ENCODE data around the gene BAIAP3. TPM values are rescaled to one million over a fixed set of nuclear protein-coding genes. Genes with fewer than 3 reads are reported as not detected.

BAIAP3 gene
- total and polyA plus RNA-seq, 2 of the 8 experiments (the other 6 are each of a cell fraction or from before 2014, with no cell fraction given) = 2.9 to 6.8 TPM

DNA sequence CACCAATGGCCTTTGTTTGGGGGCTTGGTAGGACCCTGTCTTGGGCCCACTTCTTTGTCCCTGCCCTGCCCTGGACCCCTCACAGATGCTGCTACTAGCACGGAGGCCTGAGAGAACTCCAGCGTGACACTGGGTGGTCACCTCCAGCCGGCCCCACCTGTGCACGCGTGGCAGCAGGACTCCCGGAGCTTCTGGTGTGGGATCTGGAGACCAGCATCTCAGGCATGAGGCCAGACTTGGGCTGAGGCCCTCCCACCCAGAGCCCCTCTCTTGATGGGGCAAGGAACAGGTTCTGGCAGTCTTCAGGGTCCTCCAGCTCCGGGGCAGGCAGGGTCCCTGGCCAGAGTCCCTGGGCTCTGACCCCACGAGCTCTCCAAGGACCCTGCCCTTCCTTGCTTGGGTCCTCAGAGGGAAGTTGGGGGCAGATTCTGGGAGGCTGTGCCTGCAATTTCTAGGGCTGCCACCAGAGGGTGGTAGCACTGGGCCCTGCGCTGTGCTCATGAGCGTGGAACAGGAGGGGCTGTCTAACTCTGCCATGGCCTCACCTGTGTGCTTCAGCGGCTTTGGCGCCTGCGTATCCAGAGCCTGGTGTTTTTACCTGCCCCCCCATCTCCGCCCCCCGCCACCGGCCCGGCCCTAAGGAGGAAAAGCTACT, 3.1 kb upstream of the BAIAP3 start (continued):
- no peak for TF ChIP-seq CBX8 (IDR thresholded peaks at IDR 0.05; ENCODE audit: borderline replicate concordance, low read depth, low read length)
- TF ChIP-seq, protein P1, sequence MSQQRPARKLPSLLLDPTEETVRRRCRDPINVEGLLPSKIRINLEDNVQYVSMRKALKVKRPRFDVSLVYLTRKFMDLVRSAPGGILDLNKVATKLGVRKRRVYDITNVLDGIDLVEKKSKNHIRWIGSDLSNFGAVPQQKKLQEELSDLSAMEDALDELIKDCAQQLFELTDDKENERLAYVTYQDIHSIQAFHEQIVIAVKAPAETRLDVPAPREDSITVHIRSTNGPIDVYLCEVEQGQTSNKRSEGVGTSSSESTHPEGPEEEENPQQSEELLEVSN (IDR thresholded peaks at IDR 0.05) = no peak
- no peak for TF ChIP-seq POU5F1 (IDR thresholded peaks at IDR 0.05; ENCODE audit: low read depth, low read length)
- 0 out of 2 replicates have a peak, but pooled peaks have one; percentile 11 for TF ChIP-seq YY1 (IDR thresholded peaks at IDR 0.05; ENCODE audit: low read depth, low read length)
- no peak for TF ChIP-seq SAP30 (IDR thresholded peaks at IDR 0.05; ENCODE audit: insufficient read depth, insufficient replicate concordance, low read length)
- TF ChIP-seq CHD1 (IDR thresholded peaks at IDR 0.05; ENCODE audit: low read depth, low read length) = no peak
- no peak for TF ChIP-seq ZNF274 (IDR thresholded peaks at IDR 0.05; ENCODE audit: borderline replicate concordance, extremely low read depth, low read length)
- TF ChIP-seq NANOG (IDR thresholded peaks at IDR 0.05; ENCODE audit: insufficient read depth, low read depth, low read length, poor library complexity, severe bottlenecking) = no peak
- TF ChIP-seq JUN (IDR thresholded peaks at IDR 0.05; ENCODE audit: low read depth, low read length) = no peak
- TF ChIP-seq, protein P2, sequence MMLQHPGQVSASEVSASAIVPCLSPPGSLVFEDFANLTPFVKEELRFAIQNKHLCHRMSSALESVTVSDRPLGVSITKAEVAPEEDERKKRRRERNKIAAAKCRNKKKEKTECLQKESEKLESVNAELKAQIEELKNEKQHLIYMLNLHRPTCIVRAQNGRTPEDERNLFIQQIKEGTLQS (IDR thresholded peaks at IDR 0.05; ENCODE audit: insufficient read depth, low read depth, low read length) = no peak
- TF ChIP-seq CBX5 (IDR thresholded peaks at IDR 0.05; ENCODE audit: low read depth, low read length) = no peak
- no peak for TF ChIP-seq SIRT6 (IDR thresholded peaks at IDR 0.05; ENCODE audit: low read length)
- TF ChIP-seq POLR2A (IDR thresholded peaks at IDR 0.05; ENCODE audit: control extremely low read depth in 1 of 2, low read depth in 2 of 2, low read length in 2 of 2) = no peak
- TF ChIP-seq, protein P3, sequence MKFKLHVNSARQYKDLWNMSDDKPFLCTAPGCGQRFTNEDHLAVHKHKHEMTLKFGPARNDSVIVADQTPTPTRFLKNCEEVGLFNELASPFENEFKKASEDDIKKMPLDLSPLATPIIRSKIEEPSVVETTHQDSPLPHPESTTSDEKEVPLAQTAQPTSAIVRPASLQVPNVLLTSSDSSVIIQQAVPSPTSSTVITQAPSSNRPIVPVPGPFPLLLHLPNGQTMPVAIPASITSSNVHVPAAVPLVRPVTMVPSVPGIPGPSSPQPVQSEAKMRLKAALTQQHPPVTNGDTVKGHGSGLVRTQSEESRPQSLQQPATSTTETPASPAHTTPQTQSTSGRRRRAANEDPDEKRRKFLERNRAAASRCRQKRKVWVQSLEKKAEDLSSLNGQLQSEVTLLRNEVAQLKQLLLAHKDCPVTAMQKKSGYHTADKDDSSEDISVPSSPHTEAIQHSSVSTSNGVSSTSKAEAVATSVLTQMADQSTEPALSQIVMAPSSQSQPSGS (IDR thresholded peaks at IDR 0.05; ENCODE audit: low read length) = no peak
- TF ChIP-seq PHF8 (conservative IDR thresholded peaks at IDR 0.05; ENCODE audit: low read depth, low read length) = no peak
- no peak for TF ChIP-seq SRF (IDR thresholded peaks at IDR 0.05; ENCODE audit: low read depth, low read length)
- TF ChIP-seq GTF2F1 (IDR thresholded peaks at IDR 0.05; ENCODE audit: borderline replicate concordance, low read depth, low read length) = no peak
- no peak for TF ChIP-seq TCF12 (IDR thresholded peaks at IDR 0.05; ENCODE audit: low read depth, low read length)
- no peak for TF ChIP-seq SP2 (IDR thresholded peaks at IDR 0.05; ENCODE audit: low read length)
- peak; percentile 40; the same call in 1 of the 2 replicates for TF ChIP-seq GABPA (IDR thresholded peaks at IDR 0.05; ENCODE audit: borderline replicate concordance, insufficient read depth, low read length)
- TF ChIP-seq ASH2L (IDR thresholded peaks at IDR 0.05; ENCODE audit: low read length) = no peak
- TF ChIP-seq SP1 (IDR thresholded peaks at IDR 0.05; ENCODE audit: low read depth, low read length) = no peak
- no peak for TF ChIP-seq TAF7 (optimal IDR thresholded peaks at IDR 0.05; ENCODE audit: borderline replicate concordance, low read depth, low read length)
